Gastroesophageal sphincter (tissue), 3 donors: ENCODE measurements around the gene SLC25A19.

Experiments
- POLR2A ChIP-seq, 2 donors: fragments of 450-650 bp; IDR thresholded peaks; one replicate each; pipeline ENCODE4 v1.6.1; 2017; ENCODE audit warnings: antibody characterized with exemption in 2 of 2, mild to moderate bottlenecking in 2 of 2, moderate library complexity in 1 of 2
- TF ChIP-seq, protein P1 (sequence below), 4 experiments: fragments of 200-600 bp in 2 of 4; fragments of 450-650 bp in 2 of 4; sonication (generic) in 1 of 4; IDR thresholded peaks; one replicate each; pipeline ENCODE4 v1.5.1; 2017 to 2019; ENCODE audit warnings: antibody characterized with exemption in 4 of 4, mild to moderate bottlenecking in 2 of 4, moderate library complexity in 2 of 4

DNA sequence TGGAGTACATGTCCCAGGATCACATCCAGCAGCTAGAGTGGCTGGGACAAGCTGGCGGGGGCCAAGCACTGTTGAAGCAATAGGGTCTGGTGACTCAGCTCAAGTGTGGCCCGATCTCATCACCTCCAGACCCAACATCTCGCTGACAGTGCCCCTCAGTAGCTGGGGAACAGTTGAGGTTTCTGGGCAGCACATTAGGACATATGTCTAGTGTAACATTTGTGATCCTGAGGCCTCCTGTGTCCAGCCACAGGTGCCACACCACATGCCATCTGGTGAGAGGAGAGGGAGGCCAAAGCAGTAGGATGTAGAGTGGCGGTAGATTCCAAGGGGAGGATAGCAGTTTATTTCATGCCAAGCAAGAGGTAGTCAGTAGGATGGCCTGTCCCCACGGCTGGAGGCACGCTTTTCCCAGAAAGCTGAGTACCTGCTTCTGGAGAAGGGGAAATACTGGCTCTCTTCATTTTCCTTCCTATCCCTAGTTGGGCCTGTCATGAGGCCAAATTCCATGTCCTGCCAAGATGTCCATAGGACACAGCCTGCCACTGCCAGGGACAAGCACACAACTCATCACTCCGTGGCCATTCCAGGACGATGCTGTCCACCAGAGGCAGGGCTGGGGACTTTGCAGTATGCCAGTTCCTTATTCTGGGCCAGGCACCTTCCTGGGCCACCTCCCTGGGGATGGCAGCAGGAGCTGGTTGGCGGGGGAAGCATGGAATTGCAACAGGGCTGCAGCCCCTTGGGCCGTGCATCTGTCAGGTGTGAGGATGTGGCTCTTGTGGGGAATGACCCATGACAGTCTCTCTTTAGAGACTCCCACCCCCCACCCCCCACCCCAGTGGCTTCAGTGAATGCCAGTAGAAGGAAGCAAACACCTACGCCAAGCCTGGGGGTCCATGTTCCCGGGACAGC, 51.9 kb downstream of the SLC25A19 start:
- TF ChIP-seq, protein P1, sequence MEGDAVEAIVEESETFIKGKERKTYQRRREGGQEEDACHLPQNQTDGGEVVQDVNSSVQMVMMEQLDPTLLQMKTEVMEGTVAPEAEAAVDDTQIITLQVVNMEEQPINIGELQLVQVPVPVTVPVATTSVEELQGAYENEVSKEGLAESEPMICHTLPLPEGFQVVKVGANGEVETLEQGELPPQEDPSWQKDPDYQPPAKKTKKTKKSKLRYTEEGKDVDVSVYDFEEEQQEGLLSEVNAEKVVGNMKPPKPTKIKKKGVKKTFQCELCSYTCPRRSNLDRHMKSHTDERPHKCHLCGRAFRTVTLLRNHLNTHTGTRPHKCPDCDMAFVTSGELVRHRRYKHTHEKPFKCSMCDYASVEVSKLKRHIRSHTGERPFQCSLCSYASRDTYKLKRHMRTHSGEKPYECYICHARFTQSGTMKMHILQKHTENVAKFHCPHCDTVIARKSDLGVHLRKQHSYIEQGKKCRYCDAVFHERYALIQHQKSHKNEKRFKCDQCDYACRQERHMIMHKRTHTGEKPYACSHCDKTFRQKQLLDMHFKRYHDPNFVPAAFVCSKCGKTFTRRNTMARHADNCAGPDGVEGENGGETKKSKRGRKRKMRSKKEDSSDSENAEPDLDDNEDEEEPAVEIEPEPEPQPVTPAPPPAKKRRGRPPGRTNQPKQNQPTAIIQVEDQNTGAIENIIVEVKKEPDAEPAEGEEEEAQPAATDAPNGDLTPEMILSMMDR (IDR thresholded peaks at IDR 0.05) = no peak
- no peak for TF ChIP-seq POLR2A (IDR thresholded peaks at IDR 0.05)
